GM19324 (cell line): ENCODE data around the gene ZNF444.
"Not testable (repeated sequence)": the region's sequence is repeated elsewhere in the genome, so short reads cannot be mapped to it uniquely, and the experiment has no call there.

ENCODE experiments used
- ATAC-seq: cut with Tn5 transposase; IDR thresholded peaks from one replicate; pipeline ENCODE4 v1.9.1; 2021; ENCODE audit warnings: mild to moderate bottlenecking, moderate library complexity; ENCODE audit not compliant: unreplicated experiment, low FRiP score

ZNF444 gene

GRCh38 chr19:56140583-56141416 lies at the start of gene ZNF444:
Gene ZNF444 (plus strand): TSS chr19:56141287. CDS start chr19:56146912, 5,625 bp downstream.
- ATAC-seq, result peak; percentile 93

- no peak for ATAC-seq
Measured at GRCh38 chr19:56091751-56092546, 49.1 kb upstream of the ZNF444 start.

GRCh38 chr19:56092685-56093631 lies 48.1 kb upstream of the ZNF444 start:
- no peak for ATAC-seq

GRCh38 chr19:56094449-56094848 lies 46.6 kb upstream of the ZNF444 start:
- no peak for ATAC-seq

- no peak for ATAC-seq
Measured at GRCh38 chr19:56096665-56097064, 44.4 kb upstream of the ZNF444 start.

GRCh38 chr19:56097306-56097705 lies 43.8 kb upstream of the ZNF444 start:
- ATAC-seq, result no peak

- no peak for ATAC-seq
Measured at GRCh38 chr19:56097776-56098175, 43.3 kb upstream of the ZNF444 start.

GRCh38 chr19:56098237-56098636 lies 42.9 kb upstream of the ZNF444 start:
- not testable (repeated sequence) for ATAC-seq

GRCh38 chr19:56098731-56099568 lies 42.1 kb upstream of the ZNF444 start:
- ATAC-seq, result no peak

- ATAC-seq, result no peak
Measured at GRCh38 chr19:56099638-56100539, 41.2 kb upstream of the ZNF444 start.

GRCh38 chr19:56101095-56101494 lies 40.0 kb upstream of the ZNF444 start:
- no peak for ATAC-seq

- no peak for ATAC-seq
Measured at GRCh38 chr19:56101746-56102535, 39.1 kb upstream of the ZNF444 start.

GRCh38 chr19:56103027-56103614 lies 38.0 kb upstream of the ZNF444 start:
- ATAC-seq, result no peak

- ATAC-seq, result no peak
Measured at GRCh38 chr19:56104423-56104822, 36.7 kb upstream of the ZNF444 start.

GRCh38 chr19:56105090-56105701 lies 35.9 kb upstream of the ZNF444 start:
- no peak for ATAC-seq

GRCh38 chr19:56105831-56106396 lies 35.2 kb upstream of the ZNF444 start:
- ATAC-seq, result not testable (repeated sequence)

- no peak for ATAC-seq
Measured at GRCh38 chr19:56106397-56106849, 34.7 kb upstream of the ZNF444 start.
